ACC112 (cell line): ENCODE results near the gene DECR2.

ENCODE experiments used
- H2AFZ ChIP-seq: fragments of 200-600 bp; sonication (generic); one replicate; pipeline ENCODE4 v1.6.0; 2017; ENCODE audit warnings: antibody characterized with exemption, low read length; ENCODE audit not compliant: unreplicated experiment
- H3K27ac ChIP-seq: fragments of 200-600 bp; sonication (generic); 2 replicates; pipeline ENCODE4 v1.5.1; 2014; ENCODE audit warnings: low read depth, mild to moderate bottlenecking, antibody characterized with exemption, low read length, moderate library complexity
- H3K27me3 ChIP-seq: fragments of 200-600 bp; sonication (generic); 2 replicates; pipeline ENCODE4 v1.6.1; 2014; ENCODE audit warnings: mild to moderate bottlenecking, antibody characterized with exemption, low read length, moderate library complexity, mixed read lengths; ENCODE audit not compliant: insufficient read depth
- H3K36me3 ChIP-seq: fragments of 200-600 bp; sonication (generic); 2 replicates; pipeline ENCODE4 v1.6.1; 2016; ENCODE audit warnings: mild to moderate bottlenecking, antibody characterized with exemption, low read length, moderate library complexity, mixed read lengths; ENCODE audit not compliant: insufficient read depth
- H3K4me1 ChIP-seq: fragments of 200-600 bp; sonication (generic); one replicate; pipeline ENCODE4 v1.6.1; 2016; ENCODE audit warnings: low read length, mixed read lengths; ENCODE audit not compliant: insufficient read depth, unreplicated experiment, control insufficient read depth
- H3K4me3 ChIP-seq: fragments of 200-600 bp; sonication (generic); 2 replicates; pipeline ENCODE4 v1.5.1; 2014; ENCODE audit warnings: mild to moderate bottlenecking, low read depth, low read length
- H3K79me2 ChIP-seq: fragments of 200-600 bp; sonication (generic); one replicate; pipeline ENCODE4 v1.6.0; 2016; ENCODE audit warnings: low read length; ENCODE audit not compliant: control insufficient read depth, unreplicated experiment, insufficient read depth

DECR2 gene

GRCh38 chr16:454397-454940 lies 52.8 kb downstream of the DECR2 start:
- no peak overlapping the region for H3K27ac ChIP-seq
- H2AFZ ChIP-seq: no peak overlapping the region
- H3K4me3 ChIP-seq: no peak overlapping the region
- peaks cover 12% of the 10 kb centered on the region for H3K4me1 ChIP-seq
- no peaks in the 10 kb centered on the region for H3K27me3 ChIP-seq
- H3K36me3 ChIP-seq: no peaks in the 10 kb centered on the region
- peaks cover 13% of the 10 kb centered on the region for H3K79me2 ChIP-seq

- no peaks in the 10 kb centered on the region for H3K27me3 ChIP-seq
- peaks cover 12% of the 10 kb centered on the region for H3K4me1 ChIP-seq
- no peak overlapping the region for H3K27ac ChIP-seq
- H3K4me3 ChIP-seq: no peak overlapping the region
- no peak overlapping the region for H2AFZ ChIP-seq
- no peaks in the 10 kb centered on the region for H3K36me3 ChIP-seq
- H3K79me2 ChIP-seq: peaks cover 8% of the 10 kb centered on the region
These were observed 53.8 kb downstream of the DECR2 start for GRCh38 chr16:455453-455852.

GRCh38 chr16:456891-457483 lies 55.3 kb downstream of the DECR2 start:
- no peaks in the 10 kb centered on the region for H3K27me3 ChIP-seq
- H2AFZ ChIP-seq: no peak overlapping the region
- H3K4me3 ChIP-seq: peak overlapping the region; percentile 49; the same call in 1 of the 2 replicates

GRCh38 chr16:457732-458400 lies 56.2 kb downstream of the DECR2 start:
- Histone ChIP-seq H3K27me3 (no peaks in the 10 kb centered on the region), H3K79me2 (peaks cover 12% of the 10 kb centered on the region), H3K4me3 (no peak overlapping the region), H2AFZ (no peak overlapping the region), H3K36me3 (0 out of 2 replicates have a peak, but pooled peaks cover 3% of the 10 kb centered on the region), H3K27ac (no peak overlapping the region), H3K4me1 (peaks cover 12% of the 10 kb centered on the region)

More at GRCh38 chr16:456891-457483, 55.3 kb downstream of the DECR2 start:
- peak overlapping the region; percentile 27; the same call in 1 of the 2 replicates for H3K27ac ChIP-seq
- H3K79me2 ChIP-seq: peaks cover 12% of the 10 kb centered on the region
- peaks cover 12% of the 10 kb centered on the region for H3K4me1 ChIP-seq
- 0 out of 2 replicates have a peak, but pooled peaks cover 3% of the 10 kb centered on the region for H3K36me3 ChIP-seq

GRCh38 chr16:459761-460160 lies 58.1 kb downstream of the DECR2 start:
- no peaks in the 10 kb centered on the region for H3K27me3 ChIP-seq
- 0 out of 2 replicates have a peak, but pooled peaks cover 3% of the 10 kb centered on the region for H3K36me3 ChIP-seq
- H3K27ac ChIP-seq: no peak overlapping the region
- no peak overlapping the region for H3K4me3 ChIP-seq
- peaks cover 12% of the 10 kb centered on the region for H3K4me1 ChIP-seq
- H3K79me2 ChIP-seq: peaks cover 12% of the 10 kb centered on the region
- H2AFZ ChIP-seq: no peak overlapping the region

GRCh38 chr16:460787-461186 lies 59.1 kb downstream of the DECR2 start:
- Histone ChIP-seq H3K36me3 (0 out of 2 replicates have a peak, but pooled peaks cover 3% of the 10 kb centered on the region), H3K27ac (no peak overlapping the region), H3K4me1 (peaks cover 12% of the 10 kb centered on the region), H2AFZ (no peak overlapping the region), H3K27me3 (no peaks in the 10 kb centered on the region), H3K79me2 (peaks cover 12% of the 10 kb centered on the region), H3K4me3 (no peak overlapping the region)
